GM21723 (cell line): Measurements from ENCODE around the gene ITGA2.

Experiments
- ATAC-seq: cut with Tn5 transposase; IDR thresholded peaks from one replicate; pipeline ENCODE4 v1.9.1; 2021; ENCODE audit warnings: mild to moderate bottlenecking, moderate library complexity; ENCODE audit not compliant: unreplicated experiment

ITGA2 gene

GRCh38 chr5:53133020-53133419 is 143.9 kb downstream of the ITGA2 start:
- ATAC-seq: no peak
